ENCODE results near the gene OAF. TPM values are rescaled to one million over a fixed set of nuclear protein-coding genes. Genes with fewer than 3 reads are reported as not detected.

Gene OAF
- total and polyA plus RNA-seq, 10 donors, result 10.6 to 148 (median 73.6) TPM

GRCh38 chr11:120254788-120255518, 44.1 kb downstream of the OAF start:
- WGBS, 5 donors, result 9 to 16% (median 11%) methylated on average over 13 of the region's 13 CpGs
- DNase-seq, result peak; percentile 38
- no peak for TF ChIP-seq CTCF (IDR thresholded peaks at IDR 0.05 in 8 of 11, conservative IDR thresholded peaks at IDR 0.05 in 3 of 11)
- TF ChIP-seq POLR2AphosphoS5 (IDR thresholded peaks at IDR 0.05), result no peak
- TF ChIP-seq POLR2A (IDR thresholded peaks at IDR 0.05), result no peak
- peaks cover 0 to 96% (median 27%) of the 10 kb centered on the region in 7 donors for H3K27me3 ChIP-seq (replicated peaks in 1 of 7)
- H3K4me3 ChIP-seq, result no peak overlapping the region
- H3K4me1 ChIP-seq, result peaks cover 0 to 8% (median 0%) of the 10 kb centered on the region in 6 donors
- no peaks in the 10 kb centered on the region for H3K9me3 ChIP-seq
- no peaks in the 10 kb centered on the region for H3K36me3 ChIP-seq
- no peak overlapping the region for H3K27ac ChIP-seq
- intact Hi-C loops (cut with DNase I; ENCODE audit: low total_unique reads), result no loop called here

- Histone ChIP-seq H3K36me3 (no peaks in the 10 kb centered on the region), H3K4me1 (peaks cover 0 to 8% (median 0%) of the 10 kb centered on the region in 6 donors), H3K9me3 (no peaks in the 10 kb centered on the region), H3K27ac (no peak overlapping the region), H3K27me3 (replicated peaks in 1 of 7) (peaks cover 0 to 98% (median 27%) of the 10 kb centered on the region in 7 donors), H3K4me3 (no peak overlapping the region)
- peak; percentile 67 for DNase-seq
- intact Hi-C loops (cut with DNase I; ENCODE audit: low total_unique reads), result no loop called here
- no peak for TF ChIP-seq POLR2AphosphoS5 (IDR thresholded peaks at IDR 0.05)
- no peak for TF ChIP-seq CTCF (IDR thresholded peaks at IDR 0.05 in 8 of 11, conservative IDR thresholded peaks at IDR 0.05 in 3 of 11)
- no peak for TF ChIP-seq POLR2A (IDR thresholded peaks at IDR 0.05)
- WGBS, 5 donors, result 8 to 13% (median 9%) methylated on average over 7 to 9 of the region's 9 CpGs
These were observed 44.7 kb downstream of the OAF start for GRCh38 chr11:120255519-120255866.

- 51 to 67% (median 60%) methylated on average over 4 of the region's 4 CpGs for WGBS, 5 donors
- Histone ChIP-seq H3K27me3 (replicated peaks in 1 of 7) (peaks cover 0 to 95% (median 27%) of the 10 kb centered on the region in 7 donors), H3K4me1 (peaks cover 0 to 8% (median 0%) of the 10 kb centered on the region in 6 donors), H3K36me3 (no peaks in the 10 kb centered on the region), H3K4me3 (no peak overlapping the region), H3K27ac (no peak overlapping the region), H3K9me3 (no peaks in the 10 kb centered on the region)
- intact Hi-C loops (cut with DNase I; ENCODE audit: low total_unique reads), result no loop called here
- peak; percentile 22 for DNase-seq
- TF ChIP-seq POLR2A (IDR thresholded peaks at IDR 0.05) (no peak), CTCF (IDR thresholded peaks at IDR 0.05 in 8 of 11, conservative IDR thresholded peaks at IDR 0.05 in 3 of 11) (no peak), POLR2AphosphoS5 (IDR thresholded peaks at IDR 0.05) (no peak)
These were observed 45.3 kb downstream of the OAF start for GRCh38 chr11:120256178-120256577.

- intact Hi-C loops (cut with DNase I; ENCODE audit: low total_unique reads), result no loop called here
These were observed 45.9 kb downstream of the OAF start for GRCh38 chr11:120256779-120257178.

More at GRCh38 chr11:120256779-120257178, 45.9 kb downstream of the OAF start:
- DNase-seq, result no peak
- TF ChIP-seq POLR2AphosphoS5 (IDR thresholded peaks at IDR 0.05) (no peak), CTCF (IDR thresholded peaks at IDR 0.05 in 8 of 11, conservative IDR thresholded peaks at IDR 0.05 in 3 of 11) (no peak), POLR2A (IDR thresholded peaks at IDR 0.05) (no peak)
- WGBS, 5 donors, result 71 to 86% (median 80%) methylated on average over 2 of the region's 2 CpGs
- no peak overlapping the region for H3K4me3 ChIP-seq
- H3K9me3 ChIP-seq, result no peaks in the 10 kb centered on the region
- H3K27ac ChIP-seq, result no peak overlapping the region
- peaks cover 0 to 8% (median 0%) of the 10 kb centered on the region in 6 donors for H3K4me1 ChIP-seq
- H3K27me3 ChIP-seq (replicated peaks in 1 of 7), result peaks cover 0 to 89% (median 27%) of the 10 kb centered on the region in 7 donors
- no peaks in the 10 kb centered on the region for H3K36me3 ChIP-seq

Data from spleen (tissue), 11 donors.